CD8-positive, alpha-beta memory T cell (primary cell): ENCODE measurements around the gene DYDC2. TPM values are rescaled to one million over a fixed set of nuclear protein-coding genes. Genes with fewer than 3 reads are reported as not detected.
"Not testable (repeated sequence)": the region's sequence is repeated elsewhere in the genome, so short reads cannot be mapped to it uniquely, and the experiment has no call there.

Experiments
- CTCF ChIA-PET: fragments of 350-600 bp; sonication (Branson Sonifier 250); formaldehyde crosslinking; loops from one replicate; lab custom pipeline; 2021; ENCODE audit warnings: antibody characterized with exemption; lab: Charles Lee
- POLR2A ChIA-PET: fragments of 350-600 bp; sonication (Branson Sonifier 250); formaldehyde crosslinking; loops from one replicate; lab custom pipeline; 2021; ENCODE audit warnings: antibody characterized with exemption; lab: Charles Lee
- DNase-seq, 5 donors: peaks; one replicate each; pipeline versions ENCODE4 v3.0.0 to v3.0.0-alpha.2; 2020 to 2022; ENCODE audit warnings: mixed read lengths in 1 of 5
- H3K27ac ChIP-seq: one replicate; pipeline ENCODE4 v1.7.0; 2013; ENCODE audit warnings: low read depth, mild to moderate bottlenecking, low read length, moderate library complexity
- H3K27me3 ChIP-seq: 2 replicates; pipeline ENCODE4 v1.7.0; 2013; ENCODE audit warnings: low read length, mild to moderate bottlenecking; ENCODE audit not compliant: insufficient read depth, poor library complexity, severe bottlenecking
- H3K36me3 ChIP-seq: 2 replicates; pipeline ENCODE4 v1.7.0; 2013; ENCODE audit warnings: mild to moderate bottlenecking, low read length, moderate library complexity; ENCODE audit not compliant: insufficient read depth
- H3K4me1 ChIP-seq: 2 replicates; pipeline ENCODE4 v1.7.0; 2013; ENCODE audit warnings: mild to moderate bottlenecking, low read length, moderate library complexity; ENCODE audit not compliant: insufficient read depth
- H3K4me3 ChIP-seq: 2 replicates; pipeline ENCODE4 v1.7.0; 2013; ENCODE audit warnings: mild to moderate bottlenecking, low read length
- H3K9me3 ChIP-seq: 2 replicates; pipeline ENCODE4 v1.7.0; 2013; ENCODE audit warnings: mild to moderate bottlenecking, low read length
- H3K27ac Mint-ChIP-seq, 8 donors: one replicate each; pipeline ENCODE4 v1.8.0; 2020 to 2021; ENCODE audit warnings: mixed read lengths in 8 of 8, mild to moderate bottlenecking in 6 of 8, inconsistent platforms in 3 of 8, moderate library complexity in 3 of 8
- H3K27me3 Mint-ChIP-seq, 2 donors: one replicate each; pipeline ENCODE4 v1.8.0; 2020 to 2021; ENCODE audit warnings: mixed read lengths in 2 of 2, mild to moderate bottlenecking in 1 of 2, moderate library complexity in 1 of 2
- H3K36me3 Mint-ChIP-seq, 3 donors: one replicate each; pipeline ENCODE4 v1.8.0; 2020 to 2021; ENCODE audit warnings: mixed read lengths in 3 of 3, inconsistent platforms in 1 of 3, mild to moderate bottlenecking in 1 of 3
- H3K4me1 Mint-ChIP-seq, 3 donors: one replicate each; pipeline ENCODE4 v1.8.0; 2020 to 2021; ENCODE audit warnings: mixed read lengths in 3 of 3, inconsistent platforms in 1 of 3, mild to moderate bottlenecking in 1 of 3
- H3K4me3 Mint-ChIP-seq, 7 donors: one replicate each; pipeline ENCODE4 v1.8.0; 2020 to 2021; ENCODE audit warnings: mixed read lengths in 7 of 7, mild to moderate bottlenecking in 6 of 7, moderate library complexity in 4 of 7, inconsistent platforms in 2 of 7
- H3K9me3 Mint-ChIP-seq, 5 donors: one replicate each; pipeline ENCODE4 v1.8.0; 2020 to 2022; ENCODE audit warnings: mixed read lengths in 5 of 5, mild to moderate bottlenecking in 3 of 5, moderate library complexity in 2 of 5, inconsistent platforms in 1 of 5
- polyA plus RNA-seq: library from polyadenylated mRNA; unstranded; fragments of 300-500 nt; fragmentation: Illumina TruSeq; gene quantifications from one replicate; pipeline ENCODE4 v1.2.3, GENCODE V29; 2021
- total RNA-seq, 2 experiments: library from RNA; stranded (reverse); gene quantifications; one replicate each; pipeline ENCODE4 v1.2.3, GENCODE V29; 2021

DYDC2 gene
- total and polyA plus RNA-seq, 3 experiments from 2014 or later: not detected

DNA sequence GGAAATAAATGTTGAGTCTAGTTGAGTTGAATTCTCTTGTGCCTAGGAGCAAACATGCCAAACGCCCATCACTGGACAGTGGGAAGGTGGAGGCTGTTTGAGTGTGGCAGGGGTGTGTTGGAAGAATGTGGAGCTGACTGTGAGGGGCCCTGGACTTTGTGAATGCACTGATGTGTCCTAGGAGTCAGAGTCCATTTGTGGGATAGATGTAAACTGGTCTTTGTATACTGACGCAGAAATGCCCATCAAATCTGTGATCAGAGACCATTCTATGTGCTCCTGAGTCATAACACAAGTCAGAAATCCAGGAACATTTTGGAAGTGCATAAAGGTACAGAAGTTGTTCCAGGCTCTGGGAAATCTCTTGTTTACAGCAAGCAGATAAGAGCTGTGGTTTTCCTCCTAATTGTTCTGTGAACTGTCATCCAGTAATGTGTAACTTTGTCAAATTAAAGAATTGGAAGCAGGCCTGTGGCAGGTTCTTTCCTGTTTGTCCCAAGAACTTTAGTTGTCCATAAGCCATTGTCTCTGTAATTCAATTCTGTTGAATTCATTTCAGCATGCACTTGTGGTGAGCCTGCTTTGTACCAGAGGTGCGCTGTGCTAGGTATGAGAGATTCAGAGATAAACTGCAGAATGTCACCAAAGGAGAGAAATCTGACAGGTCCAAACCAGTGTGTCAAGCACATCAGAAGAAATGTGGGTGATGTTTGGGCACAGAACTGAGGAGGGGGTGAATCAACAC, 59.3 kb downstream of the DYDC2 start:
- no peak overlapping the region for H3K4me3 Mint-ChIP-seq
- Histone ChIP-seq H3K27ac (no peak overlapping the region), H3K9me3 (no peaks in the 10 kb centered on the region), H3K36me3 (no peaks in the 10 kb centered on the region), H3K4me1 (no peaks in the 10 kb centered on the region), H3K27me3 (no peaks in the 10 kb centered on the region), H3K4me3 (no peak overlapping the region)
- DNase-seq: no peak
- CTCF ChIA-PET: no interaction called here
- H3K9me3 Mint-ChIP-seq: no peaks in the 10 kb centered on the region
- peaks cover 0 to 2% of the 10 kb centered on the region in 2 donors for H3K27me3 Mint-ChIP-seq
- H3K36me3 Mint-ChIP-seq: no peaks in the 10 kb centered on the region
- H3K4me1 Mint-ChIP-seq: peaks cover 0 to 1% (median 0%) of the 10 kb centered on the region in 3 donors
- H3K27ac Mint-ChIP-seq: no peak overlapping the region
- POLR2A ChIA-PET: no interaction called here

DNA sequence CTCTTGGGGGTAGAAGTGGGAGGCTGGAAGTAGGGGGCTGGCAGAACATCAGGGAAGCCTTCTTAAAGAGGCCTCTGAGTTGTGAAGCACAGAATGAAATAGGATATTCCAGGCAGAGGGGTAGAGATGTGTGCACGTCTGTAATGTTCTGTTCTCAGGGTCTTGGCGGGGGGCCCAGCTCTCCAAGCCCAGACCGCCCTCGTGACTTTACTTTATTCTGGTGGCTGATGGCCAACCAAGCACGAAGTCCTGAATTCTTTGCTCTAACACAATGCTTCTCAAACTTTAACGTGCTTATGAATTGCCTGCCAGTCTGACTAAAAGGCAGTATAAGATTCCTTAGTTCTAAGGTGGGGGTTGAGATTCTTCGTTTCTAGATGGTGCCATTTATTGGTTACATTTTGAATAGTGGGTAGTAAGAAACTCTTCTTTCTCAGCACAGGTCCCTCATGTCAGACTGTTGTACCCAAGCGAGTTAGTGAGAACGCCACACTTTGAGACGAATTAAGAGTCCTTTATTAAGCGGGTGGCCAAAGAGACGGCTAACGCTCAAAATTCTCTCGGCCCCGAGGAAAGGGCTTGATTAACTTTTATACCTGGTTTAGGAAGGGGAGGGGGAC, 60.0 kb downstream of the DYDC2 start:
- Mint-ChIP-seq H3K9me3 (no peaks in the 10 kb centered on the region), H3K4me3 (no peak overlapping the region), H3K27me3 (peaks cover 0 to 2% of the 10 kb centered on the region in 2 donors), H3K36me3 (no peaks in the 10 kb centered on the region), H3K4me1 (no peaks in the 10 kb centered on the region), H3K27ac (no peak overlapping the region)
- Histone ChIP-seq H3K9me3 (no peaks in the 10 kb centered on the region), H3K27ac (no peak overlapping the region), H3K27me3 (no peaks in the 10 kb centered on the region), H3K4me1 (no peaks in the 10 kb centered on the region), H3K36me3 (no peaks in the 10 kb centered on the region), H3K4me3 (no peak overlapping the region)
- POLR2A ChIA-PET: no interaction called here
- no peak for DNase-seq
- CTCF ChIA-PET: no interaction called here

DNA sequence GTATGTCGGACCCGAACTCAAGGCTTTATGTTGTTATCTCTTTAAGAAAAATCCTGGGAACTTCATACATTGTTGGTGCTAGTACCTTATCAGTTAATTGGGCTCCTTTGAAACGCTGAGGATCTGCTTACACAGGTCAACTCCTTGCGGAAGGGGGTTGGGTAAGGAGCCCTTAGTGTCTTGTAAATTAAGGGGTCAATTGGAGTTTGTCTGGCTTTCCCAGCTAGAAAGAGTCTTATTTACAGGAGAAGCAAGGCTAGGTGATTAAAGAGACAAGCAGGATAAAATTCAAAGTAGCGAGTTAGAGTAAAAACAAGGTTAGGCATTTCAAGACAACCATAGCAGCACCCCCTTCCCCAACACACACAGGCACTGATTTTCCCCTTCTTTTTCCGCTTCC, 60.7 kb downstream of the DYDC2 start:
- H3K4me3 Mint-ChIP-seq, H3K27ac ChIP-seq, CTCF ChIA-PET, H3K4me1 ChIP-seq, POLR2A ChIA-PET, H3K27ac Mint-ChIP-seq, H3K36me3 ChIP-seq, H3K9me3 ChIP-seq, H3K27me3 ChIP-seq, H3K36me3 Mint-ChIP-seq, H3K27me3 Mint-ChIP-seq, H3K4me1 Mint-ChIP-seq, DNase-seq, H3K9me3 Mint-ChIP-seq, H3K4me3 ChIP-seq: not testable (repeated sequence)

Other genes starting within 250 kb of the DYDC2 start
- gene PLAC9, start 224.1 kb upstream of the DYDC2 start, total RNA-seq: not detected
- gene PLAC9, start 224.1 kb upstream of the DYDC2 start, polyA plus RNA-seq: not detected
- 100 to 1,000 TPM; 211 to 217 TPM for gene ANXA11, start 151.2 kb upstream of the DYDC2 start, total RNA-seq
- gene ANXA11, start 151.2 kb upstream of the DYDC2 start, polyA plus RNA-seq: 292 TPM
- not detected for gene MAT1A, start 67.1 kb upstream of the DYDC2 start, total RNA-seq
- gene MAT1A, start 67.1 kb upstream of the DYDC2 start, polyA plus RNA-seq: not detected
- not detected for gene DYDC1, start within 50 bp of the DYDC2 start, total RNA-seq
- not detected for gene DYDC1, start within 50 bp of the DYDC2 start, polyA plus RNA-seq
- gene PRXL2A, start 51.8 kb downstream of the DYDC2 start, total RNA-seq: 1 to 10 TPM; 8.1 to 8.3 TPM
- gene PRXL2A, start 51.8 kb downstream of the DYDC2 start, polyA plus RNA-seq: 9.4 TPM
- gene TSPAN14, start 97.5 kb downstream of the DYDC2 start, total RNA-seq: 10 to 100 TPM; 46.1 to 46.8 TPM
- 220 TPM for gene TSPAN14, start 97.5 kb downstream of the DYDC2 start, polyA plus RNA-seq
- under 1 TPM; 0.11 to 0.13 TPM for gene SH2D4B, start 181.1 kb downstream of the DYDC2 start, total RNA-seq
- gene SH2D4B, start 181.1 kb downstream of the DYDC2 start, polyA plus RNA-seq: not detected